HEK293T (cell line): ENCODE measurements around the gene FAM174B.

Experiments used
- ARNT ChIP-seq: fragments of 450-650 bp; IDR thresholded peaks from 2 replicates; pipeline ENCODE4 v1.6.1; 2017; ENCODE audit warnings: mild to moderate bottlenecking
- ELF4 ChIP-seq: fragments of 450-650 bp; IDR thresholded peaks from 2 replicates; pipeline ENCODE4 v1.6.1; 2017; ENCODE audit warnings: antibody characterized with exemption
- FOXK2 ChIP-seq: fragments of 450-650 bp; IDR thresholded peaks from 2 replicates; pipeline ENCODE4 v1.6.1; 2016; ENCODE audit warnings: mild to moderate bottlenecking
- FOXM1 ChIP-seq: fragments of 450-650 bp; IDR thresholded peaks from 2 replicates; pipeline ENCODE4 v1.6.1; 2017; ENCODE audit warnings: mild to moderate bottlenecking, borderline replicate concordance
- HDGF ChIP-seq: fragments of 450-650 bp; IDR thresholded peaks from 2 replicates; pipeline ENCODE4 v1.6.1; 2017; ENCODE audit warnings: antibody characterized with exemption, borderline replicate concordance
- L3MBTL2 ChIP-seq: fragments of 450-650 bp; conservative IDR thresholded peaks from 2 replicates; pipeline ENCODE4 v1.6.1; 2016; ENCODE audit warnings: mild to moderate bottlenecking
- LEF1 ChIP-seq: fragments of 450-650 bp; IDR thresholded peaks from 2 replicates; pipeline ENCODE4 v1.6.1; 2017; ENCODE audit warnings: mild to moderate bottlenecking, borderline replicate concordance
- NFRKB ChIP-seq: fragments of 450-650 bp; IDR thresholded peaks from 2 replicates; pipeline ENCODE4 v1.6.1; 2016; ENCODE audit warnings: mild to moderate bottlenecking, moderate library complexity
- SP1 ChIP-seq: fragments of 450-650 bp; IDR thresholded peaks from 2 replicates; pipeline ENCODE4 v1.6.1; 2017
- SUZ12 ChIP-seq: fragments of 450-650 bp; IDR thresholded peaks from 2 replicates; pipeline ENCODE4 v1.6.1; 2016; ENCODE audit warnings: mild to moderate bottlenecking
- TARDBP ChIP-seq: fragments of 450-650 bp; IDR thresholded peaks from 2 replicates; pipeline ENCODE4 v1.6.1; 2016
- ZNF384 ChIP-seq: fragments of 450-650 bp; IDR thresholded peaks from 2 replicates; pipeline ENCODE4 v1.6.1; 2016

- TF ChIP-seq SP1 = no peak
- no peak for TF ChIP-seq SUZ12
- no peak for TF ChIP-seq FOXK2
- no peak for TF ChIP-seq LEF1
- TF ChIP-seq NFRKB = no peak
- no peak for TF ChIP-seq FOXM1
- no peak for TF ChIP-seq ELF4
- TF ChIP-seq TARDBP = no peak
- no peak for TF ChIP-seq ZNF384
- no peak for TF ChIP-seq L3MBTL2
- TF ChIP-seq HDGF = no peak
- TF ChIP-seq ARNT = no peak
Measured at GRCh38 chr15:92611995-92612745, 43.4 kb downstream of the FAM174B start.
